Right lobe of liver (tissue), 4 donors: Measurements from ENCODE around the gene DSCAM.

Source experiments
- CTCF ChIP-seq, 4 donors: fragments of 200-600 bp in 3 of 4; fragments of 450-650 bp in 1 of 4; IDR thresholded peaks; one replicate each; pipeline versions ENCODE4 v1.5.1 to v1.8.0; 2016 to 2022; ENCODE audit warnings: antibody characterized with exemption in 4 of 4, mild to moderate bottlenecking in 2 of 4
- POLR2A ChIP-seq: fragments of 450-650 bp; IDR thresholded peaks from one replicate; pipeline ENCODE4 v1.6.1; 2017; ENCODE audit warnings: antibody characterized with exemption, mild to moderate bottlenecking
- donor health status: DM: no; HTN: no; CAD: no.
- donor health status: DM: no; HTN: no; CAD: no.
- donor health status: DM: no; HTN: yes; CAD: no.

GRCh38 chr21:40882192-40882915 lies 35.4 kb upstream of the DSCAM start:
- TF ChIP-seq CTCF (IDR thresholded peaks at IDR 0.05), result no peak
- TF ChIP-seq POLR2A, result no peak
